Brain microvascular endothelial cell (primary cell): Measurements from ENCODE around the gene CDHR3.
A peak's percentile ranks its signal among the peaks of the same experiment; 100 is the strongest.

Source experiments
- DNase-seq: peaks from one replicate; pipeline ENCODE4 v3.0.0-alpha.2; 2020
- H3K27ac ChIP-seq: fragments of 250-450 bp; sonication (Bioruptor Pico); 2 replicates; pipeline ENCODE4 v1.5.1; 2020; ENCODE audit warnings: mild to moderate bottlenecking, moderate library complexity
- H3K27me3 ChIP-seq: fragments of 250-450 bp; sonication (Bioruptor Pico); replicated peaks from 2 replicates; pipeline ENCODE4 v1.5.1; 2020; ENCODE audit warnings: mild to moderate bottlenecking
- H3K36me3 ChIP-seq: fragments of 250-450 bp; sonication (Bioruptor Pico); replicated peaks from 2 replicates; pipeline ENCODE4 v1.5.1; 2020; ENCODE audit warnings: mild to moderate bottlenecking
- H3K4me3 ChIP-seq: 2 replicates; pipeline ENCODE4 v1.5.1; 2011; ENCODE audit warnings: low read depth, mild to moderate bottlenecking, control low read depth, low read length, moderate library complexity
- in situ Hi-C: cut with HindIII; loops from 2 replicates; pipeline ENCODE4 v1.10.0; 2017; ENCODE audit warnings: low sequenced_read_pairs, low pct_ligation_motif_present
- TF ChIP-seq, protein P1 (sequence below): IDR thresholded peaks from 2 replicates; pipeline ENCODE4 v1.5.1; 2011; ENCODE audit warnings: low read depth, mild to moderate bottlenecking, moderate library complexity, low read length, control low read depth, inconsistent platforms; ENCODE audit errors: missing control alignments

CDHR3 gene

GRCh38 chr7:106023369-106024322, 60.6 kb downstream of the CDHR3 start:
- Histone ChIP-seq H3K27me3 (no peaks in the 10 kb centered on the region), H3K4me3 (no peak overlapping the region), H3K36me3 (no peaks in the 10 kb centered on the region), H3K27ac (no peak overlapping the region)
- TF ChIP-seq, protein P1, sequence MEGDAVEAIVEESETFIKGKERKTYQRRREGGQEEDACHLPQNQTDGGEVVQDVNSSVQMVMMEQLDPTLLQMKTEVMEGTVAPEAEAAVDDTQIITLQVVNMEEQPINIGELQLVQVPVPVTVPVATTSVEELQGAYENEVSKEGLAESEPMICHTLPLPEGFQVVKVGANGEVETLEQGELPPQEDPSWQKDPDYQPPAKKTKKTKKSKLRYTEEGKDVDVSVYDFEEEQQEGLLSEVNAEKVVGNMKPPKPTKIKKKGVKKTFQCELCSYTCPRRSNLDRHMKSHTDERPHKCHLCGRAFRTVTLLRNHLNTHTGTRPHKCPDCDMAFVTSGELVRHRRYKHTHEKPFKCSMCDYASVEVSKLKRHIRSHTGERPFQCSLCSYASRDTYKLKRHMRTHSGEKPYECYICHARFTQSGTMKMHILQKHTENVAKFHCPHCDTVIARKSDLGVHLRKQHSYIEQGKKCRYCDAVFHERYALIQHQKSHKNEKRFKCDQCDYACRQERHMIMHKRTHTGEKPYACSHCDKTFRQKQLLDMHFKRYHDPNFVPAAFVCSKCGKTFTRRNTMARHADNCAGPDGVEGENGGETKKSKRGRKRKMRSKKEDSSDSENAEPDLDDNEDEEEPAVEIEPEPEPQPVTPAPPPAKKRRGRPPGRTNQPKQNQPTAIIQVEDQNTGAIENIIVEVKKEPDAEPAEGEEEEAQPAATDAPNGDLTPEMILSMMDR: no peak
- DNase-seq: no peak
- in situ Hi-C loops: no loop called here

DNA sequence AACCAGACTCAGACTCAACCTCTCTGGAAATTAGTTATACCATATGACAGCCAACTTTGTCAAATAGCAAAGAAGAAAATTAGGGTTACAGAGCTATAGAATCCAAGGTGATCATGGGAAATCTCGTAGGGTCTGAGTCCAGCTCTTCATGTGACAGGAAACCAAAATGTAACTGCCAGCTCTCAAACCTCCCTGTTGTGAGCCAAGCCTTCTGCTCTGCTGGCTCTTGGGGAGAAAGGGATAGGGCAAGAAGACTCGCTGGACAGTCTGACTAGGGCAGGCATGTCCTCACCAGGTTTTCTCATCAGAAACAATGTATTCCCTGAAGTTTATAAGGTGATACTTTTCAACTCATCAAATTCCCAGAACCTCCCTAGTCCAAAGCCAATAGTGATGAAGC, 63.0 kb downstream of the CDHR3 start:
- TF ChIP-seq, protein P1: no peak
- Histone ChIP-seq H3K27me3 (peaks cover 1% of the 10 kb centered on the region), H3K27ac (no peak overlapping the region), H3K4me3 (no peak overlapping the region), H3K36me3 (no peaks in the 10 kb centered on the region)
- DNase-seq: no peak
- in situ Hi-C loops: loop anchor here (25.0 kb wide), 1 partner anchor 264 kb away; no protein-coding TSS in a partner anchor

- DNase-seq: no peak
- TF ChIP-seq, protein P1: no peak
- Histone ChIP-seq H3K27me3 (peaks cover 6% of the 10 kb centered on the region), H3K36me3 (no peaks in the 10 kb centered on the region), H3K4me3 (no peak overlapping the region), H3K27ac (no peak overlapping the region)
- in situ Hi-C loops: loop anchor here (25.0 kb wide), 1 partner anchor 267 kb away; no protein-coding TSS in a partner anchor
Measured at GRCh38 chr7:106029451-106029850, 66.4 kb downstream of the CDHR3 start.

DNA sequence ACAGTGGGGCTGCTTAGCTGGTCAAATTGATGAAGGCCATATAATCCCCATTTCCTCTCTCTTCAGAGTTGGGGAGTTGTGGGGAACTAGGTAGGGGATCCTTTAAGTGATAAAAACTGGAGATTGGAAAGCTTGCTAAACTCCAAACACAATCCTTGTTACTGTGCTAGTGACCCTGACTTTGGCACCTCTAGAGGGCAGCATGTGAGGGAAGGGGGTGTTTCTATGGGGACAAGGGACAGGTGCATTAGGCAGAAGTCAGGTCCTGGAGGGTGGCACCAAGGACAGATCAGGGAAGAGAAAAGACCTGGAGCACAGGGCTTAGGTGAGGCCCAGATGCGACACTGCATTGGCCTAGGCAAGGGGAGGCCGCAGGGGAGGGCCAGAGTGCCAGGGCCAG, 66.9 kb downstream of the CDHR3 start:
- H3K27me3 ChIP-seq: peaks cover 6% of the 10 kb centered on the region
- no peak for DNase-seq
- H3K36me3 ChIP-seq: no peaks in the 10 kb centered on the region
- TF ChIP-seq, protein P1: peak; percentile 19
- H3K27ac ChIP-seq: no peak overlapping the region
- in situ Hi-C loops: loop anchor here (25.0 kb wide), 1 partner anchor 268 kb away; no protein-coding TSS in a partner anchor
- no peak overlapping the region for H3K4me3 ChIP-seq

- no peaks in the 10 kb centered on the region for H3K36me3 ChIP-seq
- no peak overlapping the region for H3K4me3 ChIP-seq
- H3K27ac ChIP-seq: no peak overlapping the region
- H3K27me3 ChIP-seq: peaks cover 6% of the 10 kb centered on the region
- in situ Hi-C loops: loop anchor here (25.0 kb wide), 1 partner anchor 269 kb away; no protein-coding TSS in a partner anchor
- no peak for DNase-seq
- TF ChIP-seq, protein P1: no peak
Measured at GRCh38 chr7:106031300-106032035, 68.4 kb downstream of the CDHR3 start.
